Coronary artery (tissue), 2 donors: Measurements from ENCODE around the gene LRTM1.

Experiments
- DNase-seq: peaks from one replicate; pipeline ENCODE4 v3.0.0-alpha.2; 2017; ENCODE audit warnings: low spot score
- H3K27ac ChIP-seq, 2 donors: fragments of 200-600 bp; sonication (generic); one replicate each; pipeline ENCODE4 v1.5.1; 2016 to 2019
- H3K4me3 ChIP-seq: fragments of 200-600 bp; sonication (generic); 2 replicates; pipeline ENCODE4 v1.5.1; 2016; ENCODE audit warnings: mild to moderate bottlenecking, moderate library complexity
- CTCF ChIP-seq: fragments of 200-600 bp; sonication (generic); IDR thresholded peaks from one replicate; pipeline ENCODE4 v1.5.1; 2019; ENCODE audit warnings: antibody characterized with exemption

LRTM1 gene

GRCh38 chr3:54909191-54909590 is 18.7 kb downstream of the LRTM1 start:
- no peak for TF ChIP-seq CTCF

GRCh38 chr3:54906763-54907162 is 21.1 kb downstream of the LRTM1 start:
- no peak for TF ChIP-seq CTCF

More at GRCh38 chr3:54909191-54909590, 18.7 kb downstream of the LRTM1 start:
- H3K4me3 ChIP-seq, result no peak overlapping the region
- no peak for DNase-seq
- H3K27ac ChIP-seq, result no peak overlapping the region

GRCh38 chr3:54905920-54906319 is 21.9 kb downstream of the LRTM1 start:
- no peak overlapping the region for H3K27ac ChIP-seq
- no peak overlapping the region for H3K4me3 ChIP-seq
- DNase-seq, result no peak
- no peak for TF ChIP-seq CTCF

More at GRCh38 chr3:54906763-54907162, 21.1 kb downstream of the LRTM1 start:
- H3K4me3 ChIP-seq, result no peak overlapping the region
- DNase-seq, result no peak
- H3K27ac ChIP-seq, result no peak overlapping the region

- Histone ChIP-seq H3K4me3 (no peak overlapping the region), H3K27ac (no peak overlapping the region)
- no peak for DNase-seq
- TF ChIP-seq CTCF, result no peak
These were observed 22.5 kb downstream of the LRTM1 start for GRCh38 chr3:54905261-54905888.

GRCh38 chr3:54901906-54902685 is 25.8 kb downstream of the LRTM1 start:
- Histone ChIP-seq H3K27ac (no peak overlapping the region), H3K4me3 (no peak overlapping the region)
- no peak for TF ChIP-seq CTCF
- DNase-seq, result no peak

GRCh38 chr3:54900838-54901591 is 26.8 kb downstream of the LRTM1 start:
- Histone ChIP-seq H3K27ac (no peak overlapping the region), H3K4me3 (no peak overlapping the region)
- DNase-seq, result no peak
- no peak for TF ChIP-seq CTCF
